HG02885 (cell line): ENCODE results near the gene HABP2.

Source experiments
- ATAC-seq: cut with Tn5 transposase; IDR thresholded peaks from one replicate; pipeline ENCODE4 v1.9.1; 2021; ENCODE audit warnings: mild to moderate bottlenecking; ENCODE audit not compliant: unreplicated experiment, poor library complexity

HABP2 gene

DNA sequence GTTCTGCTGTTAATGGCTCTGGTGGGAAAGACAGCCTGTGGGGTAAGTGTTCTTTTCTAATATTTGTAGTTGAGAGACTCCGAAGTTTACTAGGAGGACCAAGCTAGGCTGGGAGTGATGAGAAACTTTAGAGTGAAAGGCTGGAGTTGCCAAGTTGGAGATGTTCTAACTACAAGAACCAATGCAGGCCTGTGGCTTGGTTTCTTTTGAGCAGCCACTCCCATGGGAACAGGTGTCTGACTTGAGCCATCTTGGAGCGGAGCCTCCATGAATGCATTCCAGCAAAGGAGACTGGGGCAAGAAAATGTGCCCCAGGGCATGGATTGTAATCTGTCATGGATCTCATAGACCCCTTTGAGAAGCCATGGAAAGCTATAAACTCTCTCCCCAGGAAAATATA, 296 bp downstream of the HABP2 start:
- no peak for ATAC-seq

DNA sequence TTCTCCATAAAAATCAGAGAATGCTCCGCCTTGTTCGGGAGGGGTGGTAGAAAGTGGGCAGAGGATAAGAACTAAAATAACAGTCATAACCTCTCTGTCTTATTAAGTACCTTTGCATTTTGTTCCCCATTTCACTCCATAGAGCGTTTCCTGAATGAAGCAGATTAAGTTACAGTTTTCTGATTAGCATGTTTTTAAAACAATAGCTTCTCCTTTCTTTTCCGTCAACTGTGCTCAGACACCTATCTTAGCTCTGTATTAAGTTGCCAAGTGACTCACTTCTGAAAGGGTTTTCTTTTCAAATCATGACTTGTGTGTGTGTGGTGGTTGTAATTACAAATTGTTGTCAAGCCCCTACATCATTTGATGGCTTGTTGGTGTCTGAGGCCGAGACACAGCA, 1.4 kb downstream of the HABP2 start:
- no peak for ATAC-seq

DNA sequence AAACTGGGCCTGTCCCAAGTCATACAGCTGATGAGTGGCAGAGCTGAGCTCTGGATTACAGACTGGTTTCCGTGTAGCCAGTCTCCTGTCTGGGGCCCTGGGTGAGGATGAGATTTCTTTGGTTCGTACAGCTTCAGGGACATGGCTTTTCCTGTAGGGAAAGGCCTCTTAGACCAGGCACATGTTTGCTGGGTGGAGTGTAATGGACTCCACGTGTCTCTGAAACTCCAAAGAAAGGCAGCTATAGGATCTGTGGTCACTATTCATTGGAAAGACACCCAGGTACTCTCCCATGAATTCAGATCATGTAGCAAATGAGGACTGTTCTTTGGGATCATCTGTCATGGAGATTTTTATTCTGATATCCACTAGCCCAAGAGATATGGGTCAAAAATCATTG, 2.4 kb downstream of the HABP2 start:
- no peak for ATAC-seq

DNA sequence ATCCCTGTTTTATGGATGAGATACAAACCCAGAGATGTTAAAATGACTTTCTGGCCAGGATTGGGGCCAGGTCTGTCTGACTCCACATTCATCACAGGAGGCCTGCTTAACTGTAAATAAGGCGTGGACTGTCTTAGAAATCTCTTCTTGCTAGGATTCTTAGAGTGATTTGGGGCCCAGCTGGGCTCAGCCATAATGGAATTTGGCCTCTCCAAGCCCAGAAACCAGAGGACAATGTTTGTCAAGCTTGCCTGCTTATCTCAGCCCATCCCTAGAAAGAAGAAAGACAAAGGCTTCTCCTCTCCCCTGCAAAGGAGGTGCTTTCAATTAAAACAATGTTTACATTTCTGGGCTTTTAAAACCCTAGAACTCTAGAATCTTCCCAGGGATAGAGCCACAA, 2.9 kb downstream of the HABP2 start:
- no peak for ATAC-seq

DNA sequence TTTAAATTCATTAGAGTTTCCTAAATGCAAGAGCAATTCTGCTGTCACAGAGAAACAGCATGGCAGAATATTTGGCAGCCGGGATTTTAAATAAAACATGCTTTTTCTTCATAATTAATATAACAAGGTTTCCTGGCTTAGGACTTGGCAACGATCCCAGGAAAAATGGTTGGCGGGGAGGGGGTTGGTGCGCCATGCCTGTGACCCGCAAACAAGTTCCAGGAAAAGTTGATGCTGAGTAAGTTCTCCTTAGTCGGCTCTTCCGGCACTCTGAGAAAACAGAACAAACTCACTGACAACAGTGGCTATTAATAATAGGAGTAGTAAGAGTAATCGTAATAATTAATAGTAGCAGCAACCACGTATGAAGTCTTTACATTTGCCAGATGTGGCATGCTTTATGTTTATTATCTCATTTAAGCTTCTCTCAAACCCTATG, 4.6 kb downstream of the HABP2 start:
- no peak for ATAC-seq

DNA sequence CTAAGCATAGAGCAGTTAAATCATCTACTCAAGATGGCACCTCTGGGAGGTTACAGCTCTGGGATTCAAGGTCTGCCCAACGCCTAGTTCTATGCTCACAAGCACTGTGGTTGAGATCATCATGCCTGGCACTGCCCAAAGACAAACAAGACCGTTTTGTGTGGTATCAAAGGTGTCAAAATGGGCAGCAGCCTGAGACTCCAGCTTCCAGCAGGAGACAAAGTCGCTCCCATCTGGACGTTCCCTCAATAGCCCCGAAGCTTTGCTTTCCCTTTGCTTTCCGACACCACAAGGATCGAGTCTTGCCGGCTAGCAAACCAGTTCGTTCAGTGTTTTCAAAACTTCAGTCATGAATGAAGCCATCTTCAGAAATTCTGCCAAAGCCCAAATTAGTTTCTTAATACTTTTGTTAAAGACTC, 5.1 kb downstream of the HABP2 start:
- no peak for ATAC-seq

DNA sequence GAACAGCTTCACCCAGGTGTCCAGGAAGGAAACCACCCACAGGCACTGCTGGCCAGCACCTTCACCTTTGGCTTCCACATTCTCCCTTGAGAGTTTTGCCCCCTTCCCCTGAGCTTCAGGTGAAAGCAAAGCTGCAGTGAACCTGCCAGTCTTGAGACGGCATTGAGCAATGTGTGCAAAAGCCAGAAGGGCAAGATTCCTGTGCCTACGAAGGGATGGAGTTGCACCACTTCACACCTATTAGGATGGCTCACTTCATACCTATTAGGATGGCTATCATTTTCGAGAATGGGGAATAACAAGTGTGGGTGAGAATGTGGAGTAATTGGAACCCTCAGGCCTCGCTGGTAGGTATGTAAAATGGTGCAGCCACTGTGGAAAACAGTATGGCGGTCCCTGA, 7.2 kb downstream of the HABP2 start:
- ATAC-seq = no peak

DNA sequence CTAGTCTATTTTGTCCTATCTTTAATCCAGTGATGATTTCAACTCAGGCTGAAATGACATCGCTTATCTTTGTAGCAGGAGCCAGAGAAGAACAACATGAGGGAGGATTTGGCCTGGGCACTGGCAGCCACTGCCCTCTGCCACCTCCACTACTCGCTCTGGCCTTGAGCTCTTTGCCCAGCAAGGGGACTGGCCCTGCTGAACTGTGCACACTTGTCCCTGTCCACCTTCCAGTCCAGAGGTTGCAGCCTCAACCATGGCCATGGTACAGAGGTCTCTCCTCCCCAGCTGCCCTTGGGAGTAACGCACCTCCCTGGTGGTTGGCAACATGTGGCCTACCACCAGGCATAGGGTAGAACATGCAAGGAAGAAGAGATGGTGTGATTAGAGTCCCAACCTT, 8.4 kb downstream of the HABP2 start:
- ATAC-seq = no peak

DNA sequence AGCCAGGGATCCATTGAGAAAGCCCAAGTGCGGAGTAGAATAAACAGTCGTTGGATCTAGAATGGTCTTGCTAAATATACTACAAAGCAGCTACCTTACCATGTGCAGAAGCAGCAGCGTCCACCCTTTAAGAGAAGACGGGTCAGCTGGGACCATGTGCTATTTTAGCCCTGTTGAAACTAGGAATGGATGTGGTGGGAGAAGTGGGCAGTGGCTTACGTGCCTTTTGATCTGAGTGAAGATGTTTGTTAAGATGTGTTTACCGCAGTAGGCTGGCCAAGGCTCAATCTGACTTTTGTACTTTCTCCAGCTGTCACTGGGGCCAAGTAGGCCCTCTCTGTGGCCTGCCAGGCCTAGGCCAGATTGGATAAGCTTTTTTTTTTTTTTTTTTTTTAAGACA, 9.2 kb downstream of the HABP2 start:
- ATAC-seq = no peak

DNA sequence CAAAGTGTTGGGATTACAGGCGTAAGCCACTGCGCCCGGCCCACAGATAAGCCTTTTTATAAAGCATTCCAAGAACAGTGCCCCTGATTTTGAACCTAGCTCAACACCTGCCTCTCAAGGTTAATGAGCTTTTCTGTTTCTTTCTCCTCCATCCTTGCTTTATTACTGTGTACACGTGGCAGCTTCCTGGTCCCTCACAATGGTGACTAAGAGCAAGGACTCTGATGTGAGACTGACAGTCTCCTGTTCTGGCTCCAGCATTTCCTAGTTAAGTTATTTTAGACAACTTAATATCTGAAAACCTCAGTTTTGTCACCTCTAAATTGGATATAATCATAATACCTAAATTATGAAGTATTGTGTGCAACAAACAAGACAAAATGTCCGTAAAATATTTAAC, 9.9 kb downstream of the HABP2 start:
- no peak for ATAC-seq

DNA sequence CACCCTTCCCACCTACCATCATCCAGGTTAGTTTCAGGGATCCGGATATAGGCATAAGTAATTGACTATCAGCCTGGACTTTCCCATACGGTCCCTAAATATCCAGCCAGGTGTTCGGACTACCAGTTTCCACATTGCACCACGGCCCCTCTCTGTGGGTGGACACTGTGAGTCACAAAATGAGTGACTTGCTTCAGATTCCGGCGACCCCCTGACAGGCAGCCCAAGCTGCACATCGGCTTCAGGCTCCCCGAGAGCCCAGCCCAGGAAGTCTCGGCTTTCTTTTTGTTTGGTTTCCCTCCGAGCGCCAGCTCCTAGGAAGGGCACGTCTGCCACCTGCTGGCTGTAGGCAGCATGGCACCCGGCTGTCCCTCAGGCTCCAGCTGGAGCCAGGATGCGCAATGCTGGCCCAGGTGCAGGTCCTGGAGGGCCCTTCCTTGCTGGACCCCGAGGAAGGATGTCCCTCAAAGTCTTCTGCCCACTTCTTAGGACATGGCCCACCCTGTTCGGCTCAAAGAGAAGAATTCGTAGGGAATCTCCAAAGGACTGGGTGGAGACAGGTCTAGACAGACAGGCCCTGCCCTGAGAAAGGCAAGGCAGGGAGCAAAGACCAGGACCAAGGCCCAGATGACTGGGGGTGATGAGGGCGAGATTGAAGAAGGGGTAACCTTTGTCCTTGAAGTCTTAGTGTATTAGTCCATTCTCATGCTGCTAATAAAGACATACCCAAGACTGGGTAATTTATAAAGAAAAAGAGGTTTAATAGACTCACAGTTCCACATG, 10.6 kb downstream of the HABP2 start:
- peak; percentile 97 for ATAC-seq

DNA sequence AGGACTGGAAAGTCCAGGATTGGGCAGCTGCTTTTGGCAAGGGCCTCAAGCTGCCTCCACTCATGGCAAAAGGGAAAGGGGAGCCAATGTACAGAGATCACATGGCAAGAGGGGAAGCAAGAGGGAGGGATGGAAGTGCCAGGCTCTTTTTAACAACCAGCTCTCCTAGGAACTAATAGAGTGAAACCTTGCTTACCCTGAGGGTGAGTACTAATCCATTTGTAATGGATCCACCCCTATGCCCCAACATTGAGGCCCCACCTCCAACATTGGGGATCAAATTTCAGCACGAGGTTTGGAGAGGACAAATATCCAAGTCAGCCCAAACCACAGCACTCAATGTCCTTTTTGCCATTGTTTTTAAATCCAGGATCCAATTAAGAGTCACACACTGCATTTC, 12.5 kb downstream of the HABP2 start:
- no peak for ATAC-seq

DNA sequence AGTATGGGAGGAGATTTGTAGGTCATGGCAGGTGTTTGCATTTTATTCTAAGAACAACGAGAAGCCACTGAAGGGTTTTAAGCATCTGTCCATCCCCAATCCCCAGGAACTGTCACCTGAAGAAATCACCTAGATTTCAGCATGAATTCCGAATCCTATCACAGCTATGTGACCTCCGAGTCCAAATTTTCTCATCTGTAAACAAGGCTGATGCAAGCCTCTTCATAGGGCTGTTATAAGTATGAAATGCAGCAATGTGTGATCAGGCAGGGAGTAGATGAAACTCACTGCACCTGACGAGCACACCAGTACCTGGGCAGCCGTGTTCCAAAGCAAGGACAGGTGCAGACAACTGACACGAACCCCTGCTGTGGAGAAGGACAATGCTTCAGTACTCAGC, 14.0 kb downstream of the HABP2 start:
- no peak for ATAC-seq

DNA sequence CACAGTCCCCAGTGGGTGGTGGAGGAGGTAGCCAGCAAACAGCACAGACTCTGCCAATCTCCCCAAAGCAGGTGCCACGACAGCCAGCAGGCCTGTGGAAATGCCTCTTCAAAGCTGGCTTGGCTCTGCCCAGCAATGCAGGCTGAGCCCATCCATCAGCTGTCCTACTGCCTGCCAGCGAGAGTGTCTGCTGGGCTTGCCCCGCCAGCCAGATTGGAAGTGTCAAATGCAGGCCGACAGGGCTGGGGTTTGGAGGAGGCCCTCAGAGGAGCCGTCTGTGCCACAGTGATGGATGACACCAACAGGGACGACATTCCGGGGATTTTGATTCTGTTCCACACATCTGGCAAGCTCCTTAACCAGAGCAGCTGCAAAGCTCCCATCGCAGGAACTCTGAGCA, 16.7 kb downstream of the HABP2 start:
- no peak for ATAC-seq

DNA sequence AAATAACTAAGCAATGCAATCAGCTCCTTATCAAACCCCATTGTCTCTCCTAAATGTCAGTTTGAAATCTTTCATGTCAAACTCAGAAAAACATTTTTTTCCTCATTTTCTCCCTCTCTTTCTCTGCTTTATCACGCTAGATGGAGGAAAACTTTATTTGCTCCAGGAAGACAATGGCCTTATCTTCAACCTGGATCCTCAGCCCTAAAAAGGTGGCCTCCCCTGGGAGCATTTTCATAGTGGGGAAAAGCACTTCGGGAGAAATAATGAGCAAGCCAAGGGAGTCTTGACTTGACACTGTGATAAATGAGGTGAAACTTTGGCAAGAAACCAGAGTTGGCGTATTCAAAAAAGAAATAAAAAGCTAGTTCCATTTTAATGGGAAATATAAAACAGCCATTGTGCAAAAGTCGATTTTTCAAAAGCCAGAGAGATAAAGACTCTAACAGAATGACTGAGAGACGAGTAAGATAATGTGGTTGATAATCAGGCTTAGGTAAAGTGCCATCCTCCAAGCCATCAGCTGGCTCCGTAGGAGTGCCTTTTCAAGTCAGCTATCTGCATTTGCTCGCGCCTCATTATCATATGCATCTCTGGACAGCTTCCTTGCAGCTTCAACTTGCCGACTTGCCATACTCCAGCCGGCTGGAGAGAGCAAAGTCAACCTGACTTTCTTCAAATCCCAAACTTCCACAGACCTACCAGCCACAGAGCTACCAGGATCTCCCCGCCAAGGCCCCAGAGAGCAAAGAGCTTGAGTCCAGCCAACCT, 19.9 kb downstream of the HABP2 start:
- ATAC-seq = no peak

DNA sequence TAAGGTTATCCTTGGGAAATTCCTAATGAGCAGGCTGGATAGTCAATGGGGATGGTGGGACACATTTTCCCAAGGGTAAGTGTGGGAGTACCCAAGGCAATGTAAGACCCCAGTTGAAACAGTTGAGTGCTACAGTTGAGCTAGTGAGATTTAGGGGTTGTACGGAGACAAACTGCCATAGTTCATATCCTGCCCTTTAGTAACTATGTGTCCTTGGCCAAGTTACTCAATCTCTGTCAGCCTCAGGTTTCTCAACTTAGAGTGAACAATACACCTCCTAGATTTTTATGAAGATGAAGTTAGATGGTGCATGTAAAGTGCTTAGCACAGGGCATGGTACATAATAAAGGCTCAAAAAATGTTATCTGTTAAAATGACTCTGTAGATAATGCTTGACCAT, 20.5 kb downstream of the HABP2 start:
- ATAC-seq = no peak

DNA sequence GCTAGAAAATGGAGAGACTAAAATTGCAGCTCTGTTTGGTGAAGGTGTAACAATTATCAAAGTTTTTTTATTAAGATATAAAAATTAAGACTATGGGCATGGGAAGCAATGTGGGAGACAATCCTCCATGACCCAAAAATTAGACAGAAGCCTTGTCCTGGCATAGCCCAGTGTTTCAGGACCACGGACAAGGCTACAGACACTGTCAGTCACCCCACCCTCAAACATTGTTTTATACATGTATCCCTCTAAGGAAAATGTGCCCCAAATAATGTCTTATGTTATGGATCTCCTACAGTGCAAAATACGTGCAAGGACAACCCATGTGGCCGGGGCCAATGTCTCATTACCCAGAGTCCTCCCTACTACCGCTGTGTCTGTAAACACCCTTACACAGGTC, 24.0 kb downstream of the HABP2 start:
- no peak for ATAC-seq

DNA sequence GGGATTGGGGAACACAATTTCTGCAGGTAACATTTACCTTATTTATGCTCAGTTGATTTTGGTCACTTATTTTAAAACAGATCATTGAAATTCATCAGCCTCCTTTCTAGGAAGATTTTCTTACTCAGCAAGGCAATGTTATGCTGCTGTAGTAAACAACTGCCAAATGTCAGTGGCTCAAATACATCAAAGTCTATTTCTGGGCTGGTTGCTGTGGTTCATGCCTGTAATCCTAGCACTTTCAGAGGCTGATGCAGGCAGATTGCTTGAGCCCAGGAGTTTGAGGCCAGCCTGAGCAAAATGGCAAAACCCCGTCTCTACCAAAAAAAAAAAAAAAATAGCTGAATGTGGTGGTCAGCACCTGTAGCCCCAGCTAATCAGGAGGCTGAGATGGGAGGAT, 25.9 kb downstream of the HABP2 start:
- no peak for ATAC-seq

DNA sequence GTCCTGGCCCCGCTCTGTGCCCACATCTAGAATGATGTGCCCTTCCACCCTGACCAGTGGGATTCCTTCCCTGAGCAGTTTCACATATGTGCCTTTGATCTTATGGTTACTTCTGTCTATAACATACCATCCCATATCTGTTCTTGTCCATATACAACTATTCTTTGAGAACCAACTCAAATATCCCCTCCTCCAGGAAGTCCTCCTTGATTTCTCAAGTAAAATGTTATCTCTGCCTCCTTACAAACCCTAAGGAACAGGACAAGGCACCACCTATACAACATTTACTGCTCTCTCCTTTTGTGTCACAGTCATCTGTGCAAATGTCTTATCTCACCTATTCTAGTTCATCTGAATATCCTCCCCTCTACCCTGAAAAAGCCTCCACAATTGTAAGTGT, 28.2 kb downstream of the HABP2 start:
- no peak for ATAC-seq

DNA sequence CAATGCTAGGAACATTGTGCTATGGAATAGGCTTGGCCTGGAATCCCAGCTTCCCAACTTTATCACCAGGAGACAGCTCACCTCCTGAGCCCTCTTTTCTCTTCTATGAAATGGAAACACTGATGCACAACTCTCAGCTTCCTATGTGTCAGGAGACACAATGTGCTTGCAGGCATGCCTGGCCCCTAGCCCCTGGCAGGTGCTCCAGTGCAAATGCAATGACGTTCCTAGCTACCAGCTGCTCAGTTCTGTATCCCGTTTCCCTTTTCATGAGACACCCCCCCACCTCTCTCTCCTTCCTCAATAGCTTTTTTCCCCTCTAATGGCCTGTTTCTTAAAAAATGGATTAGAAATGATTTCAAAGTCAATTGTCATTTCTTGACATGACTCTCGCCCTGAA, 30.7 kb downstream of the HABP2 start:
- no peak for ATAC-seq

DNA sequence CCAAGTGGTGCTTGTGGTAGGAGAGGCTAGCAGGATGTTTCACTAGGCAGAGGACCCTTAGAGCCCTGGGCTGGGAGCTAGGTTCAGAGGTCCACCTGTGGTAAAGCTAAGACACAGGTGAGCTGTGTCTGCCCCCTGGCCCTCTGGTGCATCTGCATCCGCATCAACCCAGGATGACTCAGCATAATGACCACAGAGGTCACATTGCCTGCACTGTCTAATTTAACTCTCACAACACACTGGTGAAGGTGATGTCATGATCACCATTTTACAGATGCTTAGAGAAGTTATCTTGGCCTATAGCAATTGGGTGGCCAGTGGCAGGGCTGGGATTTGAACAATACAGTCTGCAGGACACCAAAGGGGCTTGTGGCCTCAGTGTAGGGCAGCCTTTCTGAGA, 33.1 kb downstream of the HABP2 start:
- peak; percentile 56 for ATAC-seq

DNA sequence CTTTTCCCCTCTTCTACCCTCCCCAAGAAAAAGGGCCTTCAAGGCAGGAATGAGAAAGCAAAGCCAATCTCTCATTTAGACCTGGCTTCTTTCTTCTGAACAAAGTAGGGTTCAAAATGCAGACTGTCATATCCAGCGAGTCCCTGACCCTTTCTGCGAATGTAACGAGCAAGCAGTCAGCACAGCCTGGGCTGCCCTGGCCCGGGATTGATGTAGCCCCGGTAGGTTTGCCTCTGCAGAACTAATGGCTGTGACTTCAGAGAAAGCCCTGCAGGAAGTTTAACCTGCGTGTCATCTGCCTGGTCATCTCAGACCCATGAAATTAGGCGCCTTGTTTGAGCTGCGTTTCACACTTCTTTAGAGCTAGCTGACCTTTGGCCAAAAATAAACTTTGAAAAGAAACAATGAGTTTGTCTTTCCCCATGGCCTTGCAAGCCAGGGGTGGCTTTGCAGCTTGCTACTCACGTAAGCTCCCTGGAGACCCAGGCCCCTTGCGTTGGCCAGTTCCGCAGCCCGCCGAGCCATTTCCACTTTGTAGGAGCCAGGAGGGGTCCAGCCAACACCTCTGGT, 36.4 kb downstream of the HABP2 start:
- no peak for ATAC-seq
